Embryonic facial prominence (tissue), 1 donor: ENCODE measurements around the gene THSD4.
"Not testable (repeated sequence)": the region's sequence is repeated elsewhere in the genome, so short reads cannot be mapped to it uniquely, and the experiment has no call there.

Experiments used
- DNase-seq: peaks from one replicate; pipeline ENCODE4 v3.0.0-alpha.2; 2016; ENCODE audit errors: extremely low spot score

THSD4 gene

GRCh38 chr15:71380345-71380744, 265.1 kb downstream of the THSD4 start:
- no peak for DNase-seq

GRCh38 chr15:71384501-71384900, 269.2 kb downstream of the THSD4 start:
- DNase-seq: no peak

DNA sequence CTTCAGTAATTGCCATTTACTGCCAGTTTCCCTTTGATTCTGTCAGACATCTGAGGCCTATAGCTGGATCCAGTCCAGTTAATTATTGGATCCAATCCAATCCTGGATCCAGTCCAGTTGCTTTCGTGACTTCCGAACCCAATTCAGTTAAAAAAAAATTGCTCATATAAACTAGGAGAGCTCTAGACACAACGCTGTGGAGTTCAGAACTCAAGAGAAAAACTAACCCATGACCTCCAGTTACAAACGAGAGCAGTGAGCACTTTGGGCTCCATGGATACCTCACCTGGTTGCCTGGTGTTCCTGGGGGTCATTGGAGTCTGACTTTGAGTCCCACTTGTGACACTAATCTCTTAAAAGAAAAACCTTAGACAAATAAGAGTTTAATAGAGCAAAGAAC, 269.8 kb downstream of the THSD4 start:
- no peak for DNase-seq

DNA sequence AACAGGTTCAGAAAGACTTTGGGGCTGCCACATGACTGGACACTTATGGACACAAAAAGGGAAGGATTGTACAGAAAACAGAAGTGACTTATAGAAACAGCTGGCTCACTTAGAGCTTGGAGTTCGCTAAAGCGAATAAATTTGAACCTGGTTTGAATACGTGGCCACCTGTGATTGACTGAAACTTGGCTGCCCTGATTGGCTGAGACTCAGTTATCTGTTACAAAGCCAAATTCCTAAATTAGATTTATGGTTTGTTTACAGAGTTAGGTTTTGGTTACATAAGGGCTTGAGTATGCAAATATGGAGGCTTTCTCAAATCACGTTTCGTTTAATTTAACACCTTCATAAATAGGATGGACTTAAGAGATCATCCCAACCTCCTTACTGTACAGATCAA, 270.2 kb downstream of the THSD4 start:
- DNase-seq: no peak

DNA sequence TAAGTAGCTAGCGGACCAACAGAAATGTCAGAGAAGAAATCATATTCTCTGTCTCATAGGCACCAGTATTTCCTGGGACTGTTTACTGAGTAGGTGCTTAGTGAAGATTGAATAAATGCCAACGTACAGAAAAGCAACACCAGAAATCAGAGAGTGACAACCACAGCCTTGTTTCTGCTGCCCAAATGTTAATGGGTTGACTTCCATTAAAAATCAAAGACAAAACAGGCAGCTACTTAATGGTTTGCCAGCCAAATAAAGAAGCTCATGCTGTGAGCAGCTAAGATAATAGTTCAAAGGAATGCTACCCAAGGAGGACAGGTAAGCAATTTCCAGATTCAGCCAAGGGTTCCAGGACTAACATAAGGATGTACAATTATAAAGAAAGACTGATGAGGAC, 270.7 kb downstream of the THSD4 start:
- no peak for DNase-seq

GRCh38 chr15:71386448-71387236, 271.4 kb downstream of the THSD4 start:
- DNase-seq: no peak

DNA sequence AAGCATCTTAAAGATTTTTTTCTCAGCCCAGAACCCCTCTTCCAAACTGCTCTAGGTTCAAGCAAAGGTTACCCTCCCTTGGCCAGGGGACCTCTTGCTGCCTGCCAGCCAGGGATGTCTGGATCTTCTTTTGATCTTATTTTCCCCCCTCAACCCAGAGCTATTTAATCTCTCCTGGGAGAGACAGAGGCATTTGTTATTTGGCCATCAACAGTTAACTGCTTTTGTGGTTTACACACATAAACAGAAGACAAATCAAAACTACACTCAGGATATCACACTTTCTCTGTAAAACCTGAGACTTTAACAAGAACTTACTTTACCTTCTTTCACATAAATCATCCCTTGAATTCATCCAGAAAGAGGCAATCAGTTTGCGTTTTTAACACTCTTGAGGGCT, 272.5 kb downstream of the THSD4 start:
- no peak for DNase-seq

GRCh38 chr15:71390096-71390495, 274.8 kb downstream of the THSD4 start:
- DNase-seq: no peak

- no peak for DNase-seq
Measured at GRCh38 chr15:71391421-71392088, 276.3 kb downstream of the THSD4 start.

GRCh38 chr15:71392861-71393283, 277.6 kb downstream of the THSD4 start:
- DNase-seq: no peak

GRCh38 chr15:71393383-71393782, 278.1 kb downstream of the THSD4 start:
- DNase-seq: no peak

DNA sequence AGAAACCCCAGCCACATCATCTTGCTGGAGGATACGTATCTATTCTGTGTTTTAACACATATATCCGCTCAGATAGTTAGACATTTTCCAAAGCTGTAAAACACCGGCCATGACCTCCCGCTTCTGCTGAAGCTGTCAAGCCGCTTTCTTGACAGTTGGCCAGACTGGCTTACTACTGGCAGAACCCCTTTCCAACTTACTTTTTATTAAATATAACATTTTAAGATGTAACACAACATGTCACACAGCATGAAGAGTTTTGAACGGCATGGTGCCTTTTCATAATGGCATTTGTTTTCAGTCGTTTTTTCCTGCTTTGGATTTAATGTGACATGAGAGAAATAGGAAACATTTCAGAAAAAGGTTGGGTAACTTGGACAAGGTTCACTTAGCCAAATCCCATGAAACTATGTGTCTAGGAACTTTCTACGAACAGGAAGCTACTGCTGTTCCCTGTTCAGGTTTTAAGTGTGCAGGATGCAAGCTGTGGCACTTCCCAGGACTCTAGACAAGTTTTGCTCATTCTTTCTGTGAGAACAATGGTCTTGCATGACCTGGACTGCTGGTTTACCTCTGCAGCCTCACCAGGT, 281.4 kb downstream of the THSD4 start:
- DNase-seq: no peak

GRCh38 chr15:71397377-71397776, 282.1 kb downstream of the THSD4 start:
- no peak for DNase-seq

DNA sequence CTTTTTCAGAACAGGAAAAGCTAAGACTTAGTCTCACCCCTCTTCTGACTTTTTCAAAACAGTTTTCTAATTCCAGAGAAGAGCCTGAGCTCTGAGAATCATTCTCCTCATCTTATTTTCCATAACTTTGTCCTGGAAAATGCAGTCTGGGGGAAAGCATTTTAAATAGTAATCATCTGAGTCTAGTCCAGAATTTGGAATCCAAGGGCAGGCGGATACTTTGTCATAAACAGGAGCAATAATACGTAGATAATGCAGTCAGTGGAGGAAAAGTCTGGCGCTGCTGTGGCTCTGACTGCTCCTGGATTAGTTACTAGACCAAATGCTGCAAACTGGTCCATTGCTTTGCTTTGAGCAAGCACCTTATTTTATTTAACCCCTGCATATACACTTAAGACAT, 285.0 kb downstream of the THSD4 start:
- no peak for DNase-seq

- DNase-seq: not testable (repeated sequence)
Measured at GRCh38 chr15:71401728-71402127, 286.5 kb downstream of the THSD4 start.

DNA sequence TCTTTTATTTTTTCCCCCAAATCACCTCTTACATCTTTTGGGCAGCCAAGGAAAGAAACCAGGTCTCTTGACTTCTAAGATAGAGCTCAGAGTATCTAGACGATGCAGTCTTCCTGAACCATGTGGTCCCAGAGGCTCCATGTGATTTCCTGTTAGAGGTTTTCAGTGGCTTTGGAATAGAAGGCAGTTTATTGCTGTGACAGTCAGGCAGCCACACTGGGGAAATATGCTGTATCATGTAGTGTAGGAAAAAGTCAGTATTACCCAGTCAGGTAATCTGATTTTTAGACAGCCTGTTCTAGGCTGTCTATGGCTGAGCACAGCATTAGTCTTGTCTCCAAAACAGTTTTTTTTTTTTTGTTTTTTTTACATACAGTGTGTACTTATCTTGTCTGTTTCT, 294.3 kb downstream of the THSD4 start:
- DNase-seq: no peak

- no peak for DNase-seq
Measured at GRCh38 chr15:71410347-71410746, 295.1 kb downstream of the THSD4 start.

DNA sequence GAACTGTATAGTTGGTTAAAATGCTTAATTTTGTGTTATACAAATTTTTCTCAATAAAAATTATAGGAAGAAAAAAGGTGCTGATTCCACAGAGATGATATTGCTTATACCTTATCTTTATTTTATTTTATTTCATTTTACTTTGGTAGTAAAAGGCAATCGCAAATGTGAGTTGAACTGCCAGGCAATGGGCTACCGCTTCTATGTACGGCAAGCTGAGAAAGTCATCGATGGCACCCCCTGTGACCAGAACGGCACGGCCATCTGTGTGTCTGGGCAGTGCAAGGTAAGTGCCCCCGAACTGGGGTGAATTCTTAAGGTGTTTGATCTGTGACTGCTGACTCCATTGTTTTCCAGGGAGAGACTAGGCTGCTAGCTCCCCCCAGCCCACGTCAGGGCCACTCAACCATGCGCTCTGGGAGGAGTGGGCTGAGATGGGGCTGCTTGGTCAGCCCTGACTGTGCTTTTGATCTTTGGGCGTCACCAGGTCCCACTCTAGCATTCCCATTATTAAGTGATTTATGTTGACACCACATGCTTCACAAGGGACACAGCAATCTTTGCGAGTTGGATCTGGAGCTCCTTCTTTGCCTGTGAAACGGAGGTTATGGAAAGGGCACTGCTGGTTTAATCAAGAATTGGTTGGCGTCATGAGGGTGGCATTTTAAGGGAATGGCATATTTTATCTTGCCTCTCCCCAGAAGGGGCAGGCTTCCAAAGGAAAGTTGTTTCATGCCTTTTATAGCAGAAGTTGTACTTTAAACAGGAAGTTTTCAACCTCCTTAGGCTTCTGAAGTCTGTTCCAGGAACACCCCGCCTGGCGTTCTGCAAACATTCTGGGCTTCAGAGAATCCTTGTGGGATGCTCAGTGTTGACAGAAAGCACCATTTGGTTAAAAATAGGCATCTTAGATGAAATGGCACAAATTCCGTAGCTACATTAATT, 296.5 kb downstream of the THSD4 start:
- DNase-seq: no peak

GRCh38 chr15:71413419-71413818, 298.1 kb downstream of the THSD4 start:
- no peak for DNase-seq

- DNase-seq: no peak
Measured at GRCh38 chr15:71414853-71415252, 299.6 kb downstream of the THSD4 start.

GRCh38 chr15:71422530-71423259, 307.4 kb downstream of the THSD4 start:
- no peak for DNase-seq
